ENCODE data around the gene AJM1. TPM values are rescaled to one million over a fixed set of nuclear protein-coding genes. Genes with fewer than 3 reads are reported as not detected.
"Not testable (repeated sequence)": the region's sequence is repeated elsewhere in the genome, so short reads cannot be mapped to it uniquely, and the experiment has no call there.

AJM1 gene
- 10 to 100 TPM in 1 of 2 donors, 1 to 10 TPM in 1; 4.3 to 12.9 TPM for total RNA-seq

DNA sequence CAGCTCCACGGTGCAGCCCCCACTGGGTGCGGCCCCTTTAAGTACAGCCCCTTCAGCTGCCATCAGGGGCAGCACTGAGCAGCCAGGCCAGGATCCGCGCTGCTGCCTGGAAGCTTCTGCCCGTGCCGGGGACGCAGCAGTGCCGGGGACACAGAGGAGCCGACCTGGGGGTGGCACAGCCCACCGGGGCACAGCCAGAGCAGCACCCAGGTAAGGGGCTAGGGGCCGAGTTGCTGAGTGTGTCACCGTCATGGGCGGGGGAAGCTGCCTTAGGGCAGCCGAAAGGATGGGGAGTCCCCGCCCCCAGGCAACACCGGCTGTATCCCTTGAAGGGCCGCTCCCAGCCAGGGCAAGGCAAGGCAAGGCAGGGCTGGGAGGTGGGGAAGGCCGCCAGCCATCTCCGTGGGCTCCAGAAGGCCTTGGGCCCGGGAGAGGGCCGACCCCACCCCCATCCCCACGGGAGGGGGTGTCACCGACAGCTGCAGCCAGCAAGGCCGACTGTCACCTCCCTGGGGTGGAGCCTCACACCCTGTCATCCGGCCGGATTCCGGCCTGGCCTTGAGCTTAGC lies at the start of gene AJM1:
TSS of gene AJM1 (plus strand) at position 99 of the 569 bp plus-strand sequence. CDS start 1,937 bp downstream, outside the sequence.
- not testable (repeated sequence) for H3K9me3 Mint-ChIP-seq
- H3K4me3 Mint-ChIP-seq: peak within 1 kb of the TSS; percentile 71

DNA sequence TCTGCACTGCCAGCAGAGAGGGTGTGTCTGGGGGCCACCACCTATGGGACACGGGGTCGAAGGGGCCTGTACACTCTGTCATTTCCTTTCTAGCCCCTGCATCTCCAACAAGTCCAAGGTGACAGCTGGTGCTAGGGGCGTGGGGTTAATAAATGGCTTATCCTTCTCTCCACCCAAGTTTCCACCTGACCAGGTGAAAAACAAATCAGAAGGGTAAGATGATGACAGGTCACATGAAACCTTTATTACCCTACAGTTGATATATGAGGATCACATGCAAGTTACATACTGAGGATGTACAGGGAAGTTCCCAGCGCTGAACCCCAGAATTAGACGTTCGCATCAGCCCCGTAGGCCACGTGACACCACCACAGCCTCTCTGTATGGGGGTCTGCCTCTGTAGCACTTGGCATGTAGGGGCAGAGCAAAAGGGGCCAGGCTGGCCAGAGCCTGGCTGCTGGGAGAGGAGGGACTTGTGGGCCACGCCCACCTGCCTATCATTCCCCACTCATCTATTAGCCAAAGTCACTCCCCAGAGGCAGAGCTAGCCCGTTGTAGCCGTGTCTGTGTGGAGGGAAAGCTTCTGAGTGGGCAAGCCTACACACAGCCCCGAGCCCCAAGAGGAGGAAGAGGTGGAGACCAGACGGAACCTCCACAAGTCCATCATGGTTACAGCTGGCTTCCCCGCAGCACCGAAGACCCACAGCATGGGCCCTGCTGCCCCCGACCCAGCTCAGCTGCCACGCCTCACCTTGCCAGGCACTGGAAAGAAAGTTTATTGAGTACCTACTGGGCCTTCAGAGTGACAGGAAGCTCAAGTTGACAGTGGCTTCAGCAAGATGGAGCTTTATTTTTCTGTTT lies 49.0 kb upstream of the AJM1 start:
- no peaks in the 10 kb centered on the region for H3K9me3 Mint-ChIP-seq
- H3K36me3 Mint-ChIP-seq (ENCODE audit: low read depth): peaks cover 5% of the 10 kb centered on the region
- no peaks in the 10 kb centered on the region for H3K27me3 Mint-ChIP-seq
- no peak for ATAC-seq (replicated peaks)
- H3K27ac Mint-ChIP-seq: peak overlapping the region; percentile 63
- H3K4me3 Mint-ChIP-seq: peak overlapping the region; percentile 19
- peaks cover 4% of the 10 kb centered on the region for H3K4me1 Mint-ChIP-seq

More for the DNA sequence above, at the start of gene AJM1:
- not testable (repeated sequence) for H3K27me3 Mint-ChIP-seq; H3K4me1 Mint-ChIP-seq; H3K27ac Mint-ChIP-seq; H3K36me3 Mint-ChIP-seq (ENCODE audit: low read depth)
- peak; percentile 85 for ATAC-seq (replicated peaks)

DNA sequence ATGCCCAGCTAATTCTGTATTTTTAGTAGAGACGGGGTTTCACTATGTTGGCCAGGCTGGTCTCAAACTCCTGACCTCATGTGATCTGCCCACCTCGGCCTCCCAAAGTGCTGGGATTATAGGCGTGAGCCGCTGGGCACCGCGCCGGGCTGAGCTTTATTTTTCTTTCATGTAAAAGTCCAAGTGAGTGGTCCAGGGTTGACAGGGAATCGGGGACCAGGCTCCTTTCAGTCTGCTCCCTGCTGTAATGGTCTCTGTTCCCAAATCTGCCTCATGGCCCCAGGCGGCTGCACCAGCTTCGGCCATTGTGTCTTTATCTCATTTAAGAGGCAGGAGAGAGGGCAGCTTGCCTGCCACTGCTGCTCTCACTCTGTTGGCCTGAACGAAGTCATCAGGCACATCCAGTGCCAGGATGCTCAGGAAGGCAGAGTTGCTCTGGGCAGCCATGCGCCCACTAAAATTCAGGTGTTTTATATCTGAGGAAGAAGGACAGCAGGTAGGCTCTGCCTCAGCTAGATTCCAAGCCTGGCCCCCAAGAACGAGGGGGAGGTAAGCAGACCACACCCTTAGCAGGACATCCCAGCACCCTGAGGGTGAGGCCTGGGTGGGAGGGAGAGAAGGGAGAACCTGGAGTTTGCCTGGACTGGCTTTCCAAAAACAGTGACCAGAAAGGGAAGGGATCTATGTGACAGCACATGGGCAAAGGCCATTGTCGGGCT lies 47.8 kb upstream of the AJM1 start:
- no peaks in the 10 kb centered on the region for H3K27me3 Mint-ChIP-seq
- H3K36me3 Mint-ChIP-seq (ENCODE audit: low read depth): peaks cover 5% of the 10 kb centered on the region
- no peak for ATAC-seq (replicated peaks)
- H3K27ac Mint-ChIP-seq: no peak overlapping the region
- H3K4me1 Mint-ChIP-seq: no peaks in the 10 kb centered on the region
- H3K4me3 Mint-ChIP-seq: no peak overlapping the region
- no peaks in the 10 kb centered on the region for H3K9me3 Mint-ChIP-seq

DNA sequence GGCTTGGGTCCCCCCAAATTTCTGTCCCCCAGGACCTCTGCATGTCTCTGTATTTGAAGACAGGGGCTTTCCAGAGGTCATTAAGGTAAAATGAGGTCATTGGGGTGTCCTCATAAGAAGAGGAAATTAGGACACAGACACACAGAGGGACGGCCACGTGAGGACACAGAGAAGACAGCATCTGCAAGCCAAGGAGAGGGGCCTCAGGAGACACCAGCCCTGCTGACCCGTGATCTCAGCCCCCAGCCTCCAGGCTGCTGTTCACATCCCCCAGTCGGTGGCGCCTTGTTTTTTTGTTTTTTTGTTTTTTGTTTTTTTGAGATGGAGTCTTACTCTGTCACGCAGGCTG lies 47.3 kb upstream of the AJM1 start:
- H3K4me3 Mint-ChIP-seq: no peak overlapping the region
- no peaks in the 10 kb centered on the region for H3K4me1 Mint-ChIP-seq
- peaks cover 5% of the 10 kb centered on the region for H3K36me3 Mint-ChIP-seq (ENCODE audit: low read depth)
- H3K27me3 Mint-ChIP-seq: no peaks in the 10 kb centered on the region
- no peak overlapping the region for H3K27ac Mint-ChIP-seq
- no peaks in the 10 kb centered on the region for H3K9me3 Mint-ChIP-seq
- ATAC-seq (replicated peaks): no peak

DNA sequence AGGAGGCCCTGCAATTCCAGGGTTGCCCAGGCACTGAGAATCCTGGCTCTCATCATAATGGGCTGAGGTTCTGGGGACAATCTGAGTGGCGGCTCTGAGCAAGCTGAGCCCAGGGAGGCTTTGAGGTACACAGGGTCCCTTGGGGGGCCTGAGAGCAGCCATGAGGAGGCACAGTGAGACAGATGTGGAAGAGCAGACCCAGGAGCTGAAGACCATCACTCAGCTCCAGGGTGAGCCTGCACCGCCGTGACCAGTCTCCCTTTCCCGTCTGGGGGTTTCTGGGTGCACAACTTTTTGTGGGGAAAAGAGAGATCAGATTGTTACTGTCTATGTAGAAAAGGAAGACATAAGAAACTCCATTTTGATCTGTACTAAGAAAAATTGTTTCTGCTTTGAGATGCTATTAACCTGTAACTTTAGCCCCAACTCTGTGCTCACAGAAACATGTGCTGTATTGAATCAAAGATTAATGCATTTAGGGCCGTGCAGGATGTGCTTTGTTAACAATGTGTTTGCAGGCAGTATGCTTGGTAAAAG lies 46.0 kb upstream of the AJM1 start, which contains the start of gene CCDC183:
TSS of gene CCDC183 (plus strand) at position 101 of the 537 bp plus-strand sequence. CDS start at position 161, 60 bp downstream.
- H3K27me3 Mint-ChIP-seq: no peaks in the 10 kb centered on the region
- H3K4me1 Mint-ChIP-seq: no peaks in the 10 kb centered on the region
- peaks cover 5% of the 10 kb centered on the region for H3K36me3 Mint-ChIP-seq (ENCODE audit: low read depth)
- no peak within 1 kb of the TSS for H3K27ac Mint-ChIP-seq
- ATAC-seq (replicated peaks): no peak
- no peak within 1 kb of the TSS for H3K4me3 Mint-ChIP-seq
- H3K9me3 Mint-ChIP-seq: no peaks in the 10 kb centered on the region

DNA sequence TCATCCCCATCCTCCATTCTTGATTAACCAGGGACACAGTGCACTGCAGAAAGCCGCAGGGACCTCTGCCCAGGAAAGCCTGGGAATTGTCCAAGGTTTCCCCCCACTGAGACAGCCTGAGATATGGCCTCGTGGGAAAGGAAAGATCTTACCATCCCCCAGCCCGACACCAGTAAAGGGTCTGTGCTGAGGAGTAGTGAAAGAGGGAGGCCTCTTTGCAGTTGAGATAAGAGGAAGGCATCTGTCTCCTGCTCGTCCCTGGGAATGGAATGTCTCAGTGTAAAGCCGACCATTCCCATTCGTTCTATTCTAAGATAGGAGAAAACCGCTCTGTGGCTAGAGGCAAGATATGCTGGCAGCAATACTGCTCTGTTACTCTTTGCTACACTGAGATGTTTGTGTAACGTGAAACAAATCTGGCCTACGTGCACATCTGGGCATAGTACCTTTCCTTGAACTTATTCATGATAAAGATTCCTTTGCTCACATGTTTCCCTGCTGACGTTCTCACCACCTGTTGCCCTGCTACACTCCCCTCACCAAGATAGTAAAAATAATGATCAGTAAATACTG lies 45.4 kb upstream of the AJM1 start:
- H3K9me3 Mint-ChIP-seq; H3K27me3 Mint-ChIP-seq; ATAC-seq (replicated peaks); H3K4me3 Mint-ChIP-seq; H3K27ac Mint-ChIP-seq; H3K4me1 Mint-ChIP-seq; H3K36me3 Mint-ChIP-seq (ENCODE audit: low read depth): not testable (repeated sequence)

DNA sequence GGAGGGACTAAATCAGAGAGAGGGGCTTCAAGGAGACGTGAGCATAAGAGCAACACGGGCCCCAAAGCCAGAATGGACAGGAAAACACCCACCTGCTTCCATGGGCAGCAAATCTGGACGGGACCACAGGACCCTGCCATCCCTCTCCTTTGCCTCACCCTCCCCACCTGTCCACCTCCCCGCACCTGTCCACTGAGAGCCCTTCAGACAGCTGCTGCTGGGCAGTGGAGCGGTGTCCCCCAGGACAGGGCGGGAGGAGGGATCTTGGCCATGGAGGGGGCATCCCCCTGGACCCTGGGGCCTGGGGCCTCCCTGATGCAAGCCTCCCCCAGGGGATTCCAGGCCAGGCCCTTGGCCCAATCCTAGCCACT lies 43.6 kb upstream of the AJM1 start:
- no peak overlapping the region for H3K4me3 Mint-ChIP-seq
- H3K27ac Mint-ChIP-seq: no peak overlapping the region
- H3K4me1 Mint-ChIP-seq: no peaks in the 10 kb centered on the region
- ATAC-seq (replicated peaks): no peak
- H3K36me3 Mint-ChIP-seq (ENCODE audit: low read depth): no peaks in the 10 kb centered on the region
- no peaks in the 10 kb centered on the region for H3K27me3 Mint-ChIP-seq
- no peaks in the 10 kb centered on the region for H3K9me3 Mint-ChIP-seq

DNA sequence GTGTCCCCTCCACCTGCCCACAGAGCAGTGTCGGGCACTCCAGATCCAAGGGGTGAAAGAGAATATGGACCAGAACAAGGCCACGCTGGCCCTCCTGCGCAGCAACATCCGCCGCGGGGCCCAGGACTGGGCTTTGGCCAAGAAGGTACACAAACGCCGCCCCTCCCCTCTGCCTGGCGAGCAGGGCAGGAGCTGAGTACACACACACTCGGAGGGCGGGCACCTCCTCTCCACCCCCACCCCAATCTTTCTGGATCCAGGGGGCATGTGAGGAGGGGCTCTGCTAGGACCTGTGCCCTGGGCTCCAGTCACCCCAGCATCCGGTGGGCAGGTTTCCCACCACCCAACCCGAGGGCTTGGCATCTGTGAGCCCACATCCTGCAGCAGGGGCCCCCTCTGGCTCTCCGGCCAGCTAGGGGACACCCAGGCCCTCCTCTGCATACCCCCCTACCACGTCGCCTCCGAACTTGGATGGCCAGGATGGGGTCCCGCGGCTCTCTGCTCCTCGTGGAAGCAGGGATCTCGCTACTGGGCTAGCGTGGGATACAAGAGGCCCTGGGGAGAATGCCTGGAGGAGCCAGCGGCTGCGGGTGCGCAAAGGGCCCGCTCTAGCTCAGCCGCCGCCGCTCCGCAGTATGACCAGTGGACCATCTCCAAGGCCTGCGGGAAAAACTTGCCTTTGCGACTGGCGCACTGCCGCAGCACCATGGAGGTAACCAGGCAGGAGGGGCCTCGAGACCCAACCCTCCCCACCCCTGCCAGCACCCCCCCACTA lies 43.0 kb upstream of the AJM1 start:
- no peak overlapping the region for H3K27ac Mint-ChIP-seq
- H3K36me3 Mint-ChIP-seq (ENCODE audit: low read depth): no peaks in the 10 kb centered on the region
- H3K4me1 Mint-ChIP-seq: no peaks in the 10 kb centered on the region
- ATAC-seq (replicated peaks): no peak
- H3K27me3 Mint-ChIP-seq: no peaks in the 10 kb centered on the region
- H3K9me3 Mint-ChIP-seq: no peaks in the 10 kb centered on the region
- peak overlapping the region; percentile 61 for H3K4me3 Mint-ChIP-seq

DNA sequence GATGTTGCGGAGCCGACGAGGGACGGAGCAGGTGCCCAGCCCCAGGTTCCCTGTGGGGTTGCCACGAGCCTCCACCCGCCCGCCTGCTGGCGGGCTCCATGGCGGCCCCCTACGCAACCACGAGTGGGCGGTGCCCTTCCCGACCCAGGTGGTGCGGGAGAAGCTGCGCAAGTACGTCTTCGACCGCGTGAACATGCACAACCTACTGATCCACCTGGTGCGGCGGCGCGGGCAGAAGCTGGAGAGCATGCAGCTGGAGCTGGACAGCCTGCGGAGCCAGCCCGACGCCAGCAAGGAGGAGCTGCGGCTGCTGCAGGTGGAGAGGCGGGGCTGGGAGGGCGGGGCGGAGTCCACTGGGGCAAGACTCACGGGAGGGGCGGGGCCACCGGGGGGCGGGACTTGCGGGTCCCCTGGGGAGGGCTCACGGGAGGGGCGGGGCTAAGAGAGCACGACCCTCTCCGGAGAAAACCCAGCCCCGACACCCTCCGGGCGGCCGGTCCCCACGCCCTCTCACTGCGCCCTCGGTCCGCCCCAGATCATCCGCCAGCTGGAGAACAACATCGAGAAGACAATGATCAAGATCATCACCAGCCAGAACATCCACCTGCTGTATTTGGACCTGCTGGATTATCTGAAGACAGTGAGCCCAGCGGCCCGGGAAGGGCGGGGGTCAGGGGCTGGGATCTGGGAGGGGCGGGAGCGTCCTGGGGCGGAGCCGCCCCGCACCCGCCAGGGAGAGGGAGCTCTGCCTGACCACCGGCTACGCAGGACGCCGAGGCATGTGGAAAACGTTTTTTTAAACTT lies 42.2 kb upstream of the AJM1 start:
- ATAC-seq (replicated peaks): peak; percentile 84
- H3K4me3 Mint-ChIP-seq: peak overlapping the region; percentile 61
- H3K27ac Mint-ChIP-seq: no peak overlapping the region
- no peaks in the 10 kb centered on the region for H3K4me1 Mint-ChIP-seq
- H3K9me3 Mint-ChIP-seq: no peaks in the 10 kb centered on the region
- no peaks in the 10 kb centered on the region for H3K36me3 Mint-ChIP-seq (ENCODE audit: low read depth)
- H3K27me3 Mint-ChIP-seq: no peaks in the 10 kb centered on the region

DNA sequence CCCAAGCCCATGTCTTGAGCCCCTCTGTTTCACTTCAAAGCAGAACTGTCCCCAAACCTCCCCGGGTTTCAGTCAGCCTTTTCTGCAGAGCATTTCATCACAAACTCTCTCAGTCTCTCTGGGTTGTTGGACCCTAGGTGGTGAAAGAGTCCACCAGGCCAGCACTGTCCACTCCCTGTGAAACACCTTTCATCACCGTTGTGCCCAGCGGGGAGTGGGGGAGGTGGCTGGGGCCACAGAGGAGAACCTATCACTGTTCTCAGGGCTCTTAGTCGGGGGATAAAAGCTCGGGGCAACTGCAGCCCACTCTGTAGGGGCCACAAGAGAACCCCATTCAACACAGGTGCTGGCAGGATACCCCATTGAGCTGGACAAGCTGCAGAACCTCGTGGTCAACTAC lies 40.0 kb upstream of the AJM1 start:
- Mint-ChIP-seq H3K36me3 (ENCODE audit: low read depth) (no peaks in the 10 kb centered on the region), H3K27ac (no peak overlapping the region), H3K4me3 (no peak overlapping the region), H3K9me3 (no peaks in the 10 kb centered on the region), H3K4me1 (no peaks in the 10 kb centered on the region), H3K27me3 (no peaks in the 10 kb centered on the region)
- no peak for ATAC-seq (replicated peaks)

DNA sequence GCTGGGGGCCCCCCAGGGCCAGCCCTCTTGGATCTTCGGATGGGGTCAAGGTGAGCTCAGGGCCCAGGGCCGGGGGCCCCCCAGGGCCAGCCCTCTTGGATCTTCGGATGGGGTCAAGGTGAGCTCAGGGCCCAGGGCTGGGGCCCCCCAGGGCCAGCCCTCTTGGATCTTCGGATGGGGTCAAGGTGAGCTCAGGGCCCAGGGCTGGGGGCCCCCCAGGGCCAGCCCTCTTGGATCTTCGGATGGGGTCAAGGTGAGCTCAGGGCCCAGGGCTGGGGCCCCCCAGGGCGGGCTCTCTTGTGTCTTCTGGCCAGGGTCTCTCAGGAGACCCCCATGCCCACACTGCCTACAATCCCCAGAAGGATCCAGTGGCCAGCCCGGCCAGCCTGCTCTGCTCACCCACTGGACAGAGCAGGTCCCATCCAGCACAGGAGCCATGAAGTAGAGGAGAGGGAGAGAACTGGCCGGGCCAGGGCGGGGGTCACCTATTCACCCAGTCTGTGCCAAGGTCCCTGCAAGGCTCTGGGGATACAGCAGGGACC lies 39.2 kb upstream of the AJM1 start:
- H3K36me3 Mint-ChIP-seq (ENCODE audit: low read depth); ATAC-seq (replicated peaks); H3K4me1 Mint-ChIP-seq; H3K27me3 Mint-ChIP-seq; H3K9me3 Mint-ChIP-seq; H3K4me3 Mint-ChIP-seq; H3K27ac Mint-ChIP-seq: not testable (repeated sequence)

DNA sequence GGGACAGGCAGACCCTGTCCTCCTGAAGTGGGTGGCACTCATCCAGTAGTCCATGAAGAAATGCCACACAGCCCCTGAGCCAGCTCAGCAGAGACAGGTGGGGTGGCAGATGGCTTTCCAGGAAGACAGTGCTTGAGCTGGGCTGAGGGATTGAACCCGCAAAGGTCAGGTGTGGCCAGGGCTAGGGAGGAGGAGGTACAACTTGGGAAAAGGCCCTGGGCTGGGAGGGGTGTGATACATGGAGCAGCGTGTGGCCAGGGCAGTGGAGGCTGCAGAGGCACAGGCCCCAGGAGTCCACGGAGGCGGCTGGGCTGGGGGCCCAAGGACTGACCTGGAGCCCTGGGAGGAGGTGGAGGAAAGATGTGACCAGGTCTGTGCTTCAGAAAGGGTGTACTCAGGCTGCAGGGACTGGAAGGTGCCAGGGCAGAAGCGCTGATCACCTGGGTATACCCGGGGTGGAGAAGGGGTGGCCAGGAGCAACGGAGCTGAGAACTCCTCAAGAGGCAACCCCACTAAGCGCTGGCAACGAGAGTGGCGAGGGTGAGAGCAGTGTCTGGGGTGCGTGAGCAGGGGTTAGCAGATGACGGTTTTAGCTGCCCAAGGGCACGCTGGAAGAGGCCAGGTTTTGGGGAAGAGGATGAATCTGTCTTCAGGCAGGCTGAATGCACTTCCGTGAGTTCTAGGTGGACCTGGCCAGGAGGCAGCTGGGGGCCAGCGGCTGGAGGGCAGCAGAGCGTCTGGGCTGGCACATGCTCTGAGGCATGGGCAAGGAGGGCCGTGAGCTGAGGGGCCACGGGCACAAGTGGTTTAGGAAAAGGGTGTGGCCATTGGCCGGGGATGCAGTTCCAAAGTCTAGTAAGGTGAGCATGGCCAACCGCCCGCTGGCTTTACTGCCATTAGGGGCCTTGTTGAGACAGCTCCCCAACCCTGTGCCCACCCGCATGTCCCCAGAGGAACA lies 38.4 kb upstream of the AJM1 start:
- no peak overlapping the region for H3K27ac Mint-ChIP-seq
- H3K4me3 Mint-ChIP-seq: no peak overlapping the region
- no peaks in the 10 kb centered on the region for H3K27me3 Mint-ChIP-seq
- no peaks in the 10 kb centered on the region for H3K9me3 Mint-ChIP-seq
- H3K36me3 Mint-ChIP-seq (ENCODE audit: low read depth): peaks cover 3% of the 10 kb centered on the region
- ATAC-seq (replicated peaks): no peak
- H3K4me1 Mint-ChIP-seq: peaks cover under 1% of the 10 kb centered on the region
